Neural cell (in vitro differentiated cells): ENCODE measurements around the gene ZNF570.

ENCODE experiments used
- CTCF ChIP-seq: fragments of 450-650 bp; IDR thresholded peaks from 2 replicates; pipeline ENCODE4 v1.5.1; 2014; ENCODE audit warnings: antibody characterized with exemption, mild to moderate bottlenecking, moderate library complexity; ENCODE audit not compliant: poor library complexity, severe bottlenecking
- EZH2 ChIP-seq: fragments of 200-600, 300-800 bp; shearing (Covaris generic), sonication (generic); IDR thresholded peaks from 2 replicates; pipeline ENCODE4 v1.6.1; 2014; ENCODE audit warnings: antibody characterized with exemption, low read length, borderline replicate concordance, mild to moderate bottlenecking; ENCODE audit not compliant: insufficient read depth, poor library complexity, severe bottlenecking
- RAD21 ChIP-seq: fragments of 450-650 bp; conservative IDR thresholded peaks from 2 replicates; pipeline ENCODE4 v1.6.1; 2014; ENCODE audit warnings: antibody characterized with exemption, mild to moderate bottlenecking, moderate library complexity

GRCh38 chr19:37468961-37469777 is at the start of gene ZNF570:
- TF ChIP-seq CTCF (no peak), EZH2 (no peak), RAD21 (peak; percentile 33)
